ENCODE measurements around the gene COL13A1. TPM values are rescaled to one million over a fixed set of nuclear protein-coding genes. Genes with fewer than 3 reads are reported as not detected.

The COL13A1 gene
- total RNA-seq, 1 donor from 2014 or later: 9.2 TPM

DNA sequence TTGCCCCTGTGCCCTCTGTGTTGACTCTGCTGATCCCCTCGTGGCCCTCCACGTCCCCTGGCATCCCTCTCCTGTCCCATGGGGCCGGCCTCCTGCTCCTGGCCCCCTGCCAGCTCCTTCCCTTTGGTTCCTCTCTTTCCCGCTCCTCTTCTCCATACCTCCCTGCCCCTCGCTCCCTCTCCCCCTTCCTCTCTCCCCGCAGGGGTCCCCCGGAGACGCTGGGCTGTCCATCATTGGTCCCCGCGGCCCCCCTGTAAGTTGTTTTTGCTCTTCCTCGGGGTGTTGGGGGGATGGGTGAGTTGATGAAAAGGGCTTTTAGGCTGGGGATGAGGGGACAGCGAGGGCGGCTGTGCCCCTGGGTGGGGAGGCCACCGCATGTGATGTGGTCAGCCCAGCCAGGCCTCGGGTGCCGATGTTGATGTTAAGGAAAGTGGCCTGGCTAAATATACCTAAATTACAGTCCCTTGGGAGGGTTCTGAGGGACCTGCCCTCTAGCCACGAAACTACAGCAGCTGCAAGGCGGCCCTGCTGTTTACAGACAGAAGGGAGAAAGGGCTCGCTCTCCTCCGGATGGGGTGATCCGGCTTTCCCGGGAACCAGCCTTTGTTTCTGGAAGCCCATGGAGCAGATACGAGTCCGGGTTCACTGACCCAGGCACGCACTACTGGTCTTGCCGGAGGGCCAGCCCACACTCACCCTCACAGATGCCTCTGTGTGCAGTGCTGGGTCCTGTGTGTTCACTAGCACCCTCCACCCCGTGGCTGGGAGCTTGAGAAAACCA lies 78.8 kb downstream of the COL13A1 start:
- ATAC-seq: no peak
- Histone ChIP-seq H3K9me3 (no peaks in the 10 kb centered on the region), H3K27ac (no peak overlapping the region), H3K4me3 (no peak overlapping the region), H3K4me1 (no peaks in the 10 kb centered on the region), H3K27me3 (ENCODE audit: low read depth) (peaks cover 21% of the 10 kb centered on the region), H3K36me3 (no peaks in the 10 kb centered on the region)
- no peak for DNase-seq
- TF ChIP-seq CTCF (IDR thresholded peaks at IDR 0.05): no peak
- intact Hi-C loops (cut with DNase I): no loop called here

- ATAC-seq (no peak), DNase-seq (no peak)
- intact Hi-C loops (cut with DNase I): no loop called here
- Histone ChIP-seq H3K27ac (no peak overlapping the region), H3K9me3 (no peaks in the 10 kb centered on the region), H3K4me1 (no peaks in the 10 kb centered on the region), H3K27me3 (ENCODE audit: low read depth) (peaks cover 21% of the 10 kb centered on the region), H3K4me3 (no peak overlapping the region), H3K36me3 (no peaks in the 10 kb centered on the region)
- no peak for TF ChIP-seq CTCF (IDR thresholded peaks at IDR 0.05)
These were observed 79.5 kb downstream of the COL13A1 start for GRCh38 chr10:69881202-69881601.

GRCh38 chr10:69883310-69884023 lies 81.8 kb downstream of the COL13A1 start:
- no peaks in the 10 kb centered on the region for H3K4me1 ChIP-seq
- no peak overlapping the region for H3K4me3 ChIP-seq
- H3K9me3 ChIP-seq: no peaks in the 10 kb centered on the region
- ATAC-seq (peak; percentile 41 to 50), DNase-seq (no peak)
- TF ChIP-seq CTCF (IDR thresholded peaks at IDR 0.05): no peak
- H3K27me3 ChIP-seq (ENCODE audit: low read depth): peaks cover 21% of the 10 kb centered on the region
- no peak overlapping the region for H3K27ac ChIP-seq
- no peaks in the 10 kb centered on the region for H3K36me3 ChIP-seq
- intact Hi-C loops (cut with DNase I): no loop called here

GRCh38 chr10:69884024-69884367 lies 82.3 kb downstream of the COL13A1 start:
- no peaks in the 10 kb centered on the region for H3K4me1 ChIP-seq
- no peak for ATAC-seq
- intact Hi-C loops (cut with DNase I): no loop called here
- H3K27me3 ChIP-seq (ENCODE audit: low read depth): peaks cover 21% of the 10 kb centered on the region
- TF ChIP-seq CTCF (IDR thresholded peaks at IDR 0.05): no peak
- no peak overlapping the region for H3K27ac ChIP-seq
- no peaks in the 10 kb centered on the region for H3K9me3 ChIP-seq
- no peak overlapping the region for H3K4me3 ChIP-seq
- H3K36me3 ChIP-seq: no peaks in the 10 kb centered on the region
- DNase-seq: no peak

DNA sequence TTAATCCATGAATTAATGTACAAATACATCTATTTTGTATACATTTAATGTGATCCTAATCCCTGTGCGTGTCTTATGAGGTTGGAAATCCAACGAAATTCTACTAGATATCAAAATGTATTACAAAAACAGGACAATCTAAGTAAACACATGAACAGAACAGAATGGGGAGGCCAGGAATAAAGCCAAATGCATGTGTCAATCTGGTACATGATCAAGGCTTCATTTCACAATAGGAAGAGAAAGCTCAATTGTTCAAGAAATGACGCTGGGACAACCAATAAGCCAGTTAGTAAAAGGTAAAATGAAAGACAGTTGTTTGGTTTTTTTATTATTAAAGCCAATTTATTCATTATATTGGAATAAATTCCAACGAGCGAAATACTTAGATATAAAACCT lies 83.0 kb downstream of the COL13A1 start:
- Histone ChIP-seq H3K9me3 (no peaks in the 10 kb centered on the region), H3K36me3 (no peaks in the 10 kb centered on the region), H3K27ac (no peak overlapping the region), H3K27me3 (ENCODE audit: low read depth) (peaks cover 21% of the 10 kb centered on the region), H3K4me3 (no peak overlapping the region), H3K4me1 (no peaks in the 10 kb centered on the region)
- ATAC-seq: no peak
- TF ChIP-seq CTCF (IDR thresholded peaks at IDR 0.05): no peak
- intact Hi-C loops (cut with DNase I): no loop called here
- DNase-seq: no peak
